ENCODE data around the gene HBS1L. TPM values are rescaled to one million over a fixed set of nuclear protein-coding genes. Genes with fewer than 3 reads are reported as not detected.

HBS1L gene
- total RNA-seq, 1 donor from 2014 or later = 87.1 TPM

DNA sequence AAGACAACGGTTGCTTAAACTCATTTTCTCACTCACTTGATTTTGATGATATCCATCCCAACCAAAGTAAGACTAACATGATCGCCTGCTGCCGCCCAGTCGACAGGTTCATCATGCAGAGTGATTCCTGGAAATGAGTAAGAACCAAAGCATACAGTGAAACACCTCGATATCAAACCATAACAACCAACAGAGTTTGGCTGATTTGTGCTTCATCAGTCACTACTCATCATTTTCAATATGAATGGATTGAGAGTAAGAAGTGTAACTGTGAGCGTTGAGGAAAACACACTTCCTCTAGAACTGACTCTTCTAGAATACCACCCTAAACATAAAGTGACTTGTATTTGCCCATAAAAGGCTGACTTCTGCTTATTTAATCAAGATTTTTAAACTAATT is 75.5 kb downstream of the HBS1L start:
- Histone ChIP-seq H3K4me3 (no peak overlapping the region), H3K27ac (replicated peaks) (no peak overlapping the region), H3K27me3 (ENCODE audit: low read depth) (no peaks in the 10 kb centered on the region), H3K36me3 (peaks cover 81% of the 10 kb centered on the region), H3K9me3 (replicated peaks) (no peaks in the 10 kb centered on the region), H3K4me1 (no peaks in the 10 kb centered on the region)
- TF ChIP-seq, protein P1, sequence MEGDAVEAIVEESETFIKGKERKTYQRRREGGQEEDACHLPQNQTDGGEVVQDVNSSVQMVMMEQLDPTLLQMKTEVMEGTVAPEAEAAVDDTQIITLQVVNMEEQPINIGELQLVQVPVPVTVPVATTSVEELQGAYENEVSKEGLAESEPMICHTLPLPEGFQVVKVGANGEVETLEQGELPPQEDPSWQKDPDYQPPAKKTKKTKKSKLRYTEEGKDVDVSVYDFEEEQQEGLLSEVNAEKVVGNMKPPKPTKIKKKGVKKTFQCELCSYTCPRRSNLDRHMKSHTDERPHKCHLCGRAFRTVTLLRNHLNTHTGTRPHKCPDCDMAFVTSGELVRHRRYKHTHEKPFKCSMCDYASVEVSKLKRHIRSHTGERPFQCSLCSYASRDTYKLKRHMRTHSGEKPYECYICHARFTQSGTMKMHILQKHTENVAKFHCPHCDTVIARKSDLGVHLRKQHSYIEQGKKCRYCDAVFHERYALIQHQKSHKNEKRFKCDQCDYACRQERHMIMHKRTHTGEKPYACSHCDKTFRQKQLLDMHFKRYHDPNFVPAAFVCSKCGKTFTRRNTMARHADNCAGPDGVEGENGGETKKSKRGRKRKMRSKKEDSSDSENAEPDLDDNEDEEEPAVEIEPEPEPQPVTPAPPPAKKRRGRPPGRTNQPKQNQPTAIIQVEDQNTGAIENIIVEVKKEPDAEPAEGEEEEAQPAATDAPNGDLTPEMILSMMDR (IDR thresholded peaks at IDR 0.05; ENCODE audit: borderline replicate concordance) = no peak
- intact Hi-C loops (cut with micrococcal nuclease) = no loop called here
- no peak for DNase-seq

DNA sequence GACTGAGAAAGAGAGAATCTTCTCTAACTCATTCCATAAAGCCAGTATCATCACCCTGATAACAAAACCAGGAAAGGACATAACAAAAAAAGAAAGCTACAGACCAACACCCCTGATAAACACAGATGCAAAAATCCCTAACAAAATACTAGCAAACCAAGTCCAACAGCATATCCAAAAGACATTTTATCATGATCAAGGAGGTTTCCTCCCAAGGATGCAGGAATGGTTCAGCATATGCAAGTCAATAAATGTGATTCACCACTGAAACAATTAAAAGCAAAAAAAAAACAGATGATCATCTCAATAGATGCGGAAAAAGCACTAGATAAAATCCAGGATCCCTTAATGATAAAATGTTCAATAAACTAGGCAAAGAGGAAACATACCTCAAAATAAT is 80.3 kb downstream of the HBS1L start:
- intact Hi-C loops (cut with micrococcal nuclease) = no loop called here
- no peaks in the 10 kb centered on the region for H3K27me3 ChIP-seq (ENCODE audit: low read depth)
- no peaks in the 10 kb centered on the region for H3K4me1 ChIP-seq
- peaks cover 58% of the 10 kb centered on the region for H3K36me3 ChIP-seq
- H3K9me3 ChIP-seq (replicated peaks) = no peaks in the 10 kb centered on the region
- H3K4me3 ChIP-seq = no peak overlapping the region
- no peak overlapping the region for H3K27ac ChIP-seq (replicated peaks)
- DNase-seq = no peak
- TF ChIP-seq, protein P1 (IDR thresholded peaks at IDR 0.05; ENCODE audit: borderline replicate concordance) = no peak

DNA sequence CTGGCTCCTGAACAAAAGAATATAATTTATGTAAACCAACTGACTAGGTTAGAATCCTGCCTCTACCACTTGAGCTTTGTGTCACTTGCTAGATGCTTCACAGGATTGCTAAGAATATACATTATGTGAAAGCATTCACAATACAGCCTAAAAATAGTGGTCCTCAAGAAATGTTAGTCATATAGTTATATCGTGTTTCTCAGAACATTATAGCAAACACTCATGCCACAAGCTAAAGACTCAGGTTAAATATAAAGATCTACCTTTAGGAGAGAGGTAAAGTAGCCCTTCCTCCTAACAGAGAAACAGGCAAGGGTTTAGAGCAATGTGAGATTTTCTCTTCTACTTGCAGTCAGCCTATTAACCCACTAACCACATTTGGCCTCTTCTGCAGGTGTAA is 86.9 kb downstream of the HBS1L start:
- no peaks in the 10 kb centered on the region for H3K4me1 ChIP-seq
- peaks cover 43% of the 10 kb centered on the region for H3K36me3 ChIP-seq
- H3K27ac ChIP-seq (replicated peaks) = no peak overlapping the region
- DNase-seq = no peak
- no peaks in the 10 kb centered on the region for H3K9me3 ChIP-seq (replicated peaks)
- TF ChIP-seq, protein P1 (IDR thresholded peaks at IDR 0.05; ENCODE audit: borderline replicate concordance) = no peak
- no peaks in the 10 kb centered on the region for H3K27me3 ChIP-seq (ENCODE audit: low read depth)
- intact Hi-C loops (cut with micrococcal nuclease) = no loop called here
- no peak overlapping the region for H3K4me3 ChIP-seq

DNA sequence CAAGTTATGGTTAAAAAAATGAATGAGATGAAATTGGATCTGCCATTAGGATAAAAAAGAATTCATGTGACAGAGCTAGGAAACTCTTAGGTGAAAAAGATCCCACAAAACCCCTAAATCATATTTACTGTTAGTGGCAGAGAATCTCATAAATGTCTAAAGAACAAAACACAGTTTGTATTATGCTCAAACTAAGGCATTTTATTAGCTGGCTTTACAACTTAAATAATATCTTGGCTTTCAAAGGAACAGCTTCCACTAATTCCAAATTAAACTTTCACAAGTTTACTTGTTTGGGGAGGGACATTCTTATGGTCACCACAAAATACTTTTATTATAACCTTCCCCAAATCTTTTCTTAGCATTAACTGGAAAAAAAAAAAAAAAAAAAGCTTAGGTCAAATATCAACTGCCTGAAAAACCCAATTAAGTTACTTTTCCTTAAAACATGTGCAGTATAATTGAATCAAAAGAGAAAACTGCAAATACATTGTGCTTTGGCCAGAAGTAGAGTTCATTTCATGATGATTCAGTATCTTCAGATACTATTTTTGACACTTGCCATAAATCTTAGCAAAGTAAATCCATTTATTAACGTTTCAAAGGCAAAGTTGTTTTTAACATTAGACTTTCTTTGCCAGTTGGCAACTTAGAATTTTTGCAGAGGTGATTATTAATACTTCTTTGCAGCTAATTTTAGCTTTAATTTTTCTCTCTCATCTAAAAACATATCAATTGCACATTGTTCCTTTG is 90.0 kb downstream of the HBS1L start:
- Histone ChIP-seq H3K9me3 (replicated peaks) (peaks cover 11% of the 10 kb centered on the region), H3K36me3 (peaks cover 62% of the 10 kb centered on the region), H3K27ac (replicated peaks) (no peak overlapping the region), H3K4me1 (no peaks in the 10 kb centered on the region), H3K4me3 (no peak overlapping the region), H3K27me3 (ENCODE audit: low read depth) (no peaks in the 10 kb centered on the region)
- DNase-seq = no peak
- TF ChIP-seq, protein P1 (IDR thresholded peaks at IDR 0.05; ENCODE audit: borderline replicate concordance) = no peak
- intact Hi-C loops (cut with micrococcal nuclease) = no loop called here

DNA sequence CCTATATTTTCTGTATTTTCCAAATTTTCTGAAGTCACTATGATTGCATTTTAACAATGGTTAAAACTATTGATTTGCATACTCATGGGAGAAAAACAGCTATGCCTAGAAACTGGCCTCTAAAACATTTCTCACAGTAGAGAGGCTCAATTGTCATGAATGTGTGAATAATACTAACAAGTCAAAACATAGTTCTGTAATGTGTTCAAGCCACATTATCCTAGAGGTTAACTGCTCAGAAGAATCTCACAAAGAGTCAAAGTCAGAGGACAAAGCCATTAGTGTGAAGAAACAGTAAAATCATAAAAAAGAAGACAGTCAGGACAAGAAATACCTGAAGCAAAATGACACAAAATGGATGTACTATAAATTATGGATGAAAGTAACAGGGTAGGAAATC is 92.2 kb downstream of the HBS1L start:
- intact Hi-C loops (cut with micrococcal nuclease) = no loop called here
- peaks cover 74% of the 10 kb centered on the region for H3K36me3 ChIP-seq

More for the DNA sequence above, 92.2 kb downstream of the HBS1L start:
- Histone ChIP-seq H3K27ac (replicated peaks) (no peak overlapping the region), H3K27me3 (ENCODE audit: low read depth) (no peaks in the 10 kb centered on the region), H3K9me3 (replicated peaks) (peaks cover 19% of the 10 kb centered on the region), H3K4me3 (no peak overlapping the region), H3K4me1 (no peaks in the 10 kb centered on the region)
- TF ChIP-seq, protein P1 (IDR thresholded peaks at IDR 0.05; ENCODE audit: borderline replicate concordance) = no peak
- no peak for DNase-seq

Data from left ventricle myocardium inferior (tissue), 1 donor.